Placental pericyte (primary cell): ENCODE measurements around the gene BGN. TPM values are rescaled to one million over a fixed set of nuclear protein-coding genes. Genes with fewer than 3 reads are reported as not detected.

Experiments
- total RNA-seq: library from RNA; depleted of rRNA; stranded (reverse); fragments of >200 nt; gene quantifications from 2 replicates; pipeline ENCODE4 v1.2.3, GENCODE V29; 2012

BGN gene
- 3.3 and 23.3 TPM in 2 replicates for total RNA-seq

GRCh38 chrX:153494541-153495361, at the start of gene BGN:
TSS of gene BGN (plus strand) at chrX:153494980. CDS start at chrX:153504632, 9,652 bp downstream.

GRCh38 chrX:153445856-153446635, 48.7 kb upstream of the BGN start, which contains the start of gene TREX2:
TSS of gene TREX2 (minus strand) at chrX:153446056. CDS start at chrX:153445430, 626 bp downstream.

GRCh38 chrX:153470411-153471363, 24.1 kb upstream of the BGN start, which contains the start of gene HAUS7:
TSS of gene HAUS7 (minus strand) at chrX:153470576. CDS start at chrX:153470557, 19 bp downstream.

GRCh38 chrX:153517423-153517822, 22.6 kb downstream of the BGN start, which contains the start of gene ATP2B3:
TSS of gene ATP2B3 (plus strand) at chrX:153517642. CDS start at chrX:153536248, 18,606 bp downstream.

Other genes with a start within 250 kb of the BGN start
- not detected in 2 replicates for gene PNMA6F, start 173.2 kb upstream of the BGN start, total RNA-seq
- gene ZNF275, start 160.8 kb upstream of the BGN start, total RNA-seq = 10.1 and 13.5 TPM in 2 replicates
- gene PNMA6E, start 93.6 kb upstream of the BGN start, total RNA-seq = not detected in 2 replicates
- under 0.01 and 0.44 TPM in 2 replicates for gene ZFP92, start 83.5 kb upstream of the BGN start, total RNA-seq
- 0.22 and 2.4 TPM in 2 replicates for gene TREX2, start 48.9 kb upstream of the BGN start, total RNA-seq
- 8.8 and 26.8 TPM in 2 replicates for gene HAUS7, start 24.4 kb upstream of the BGN start, total RNA-seq
- gene ATP2B3, start 22.7 kb downstream of the BGN start, total RNA-seq = not detected in 2 replicates
- 24.3 and 52.0 TPM in 2 replicates for gene CCNQ, start 104.2 kb downstream of the BGN start, total RNA-seq
- under 0.01 and 0.14 TPM in 2 replicates for gene DUSP9, start 152.2 kb downstream of the BGN start, total RNA-seq
- 0.22 TPM in 1 of 2 replicates, not detected in the other for gene PNCK, start 178.8 kb downstream of the BGN start, total RNA-seq
- 10.0 and 16.4 TPM in 2 replicates for gene SLC6A8, start 192.9 kb downstream of the BGN start, total RNA-seq
- gene BCAP31, start 229.4 kb downstream of the BGN start, total RNA-seq = 141 and 153 TPM in 2 replicates
- gene ABCD1, start 229.9 kb downstream of the BGN start, total RNA-seq = 18.6 and 22.0 TPM in 2 replicates